Stomach smooth muscle (tissue), 2 donors: ENCODE measurements around the gene NPPA.
A peak's percentile ranks its signal among the peaks of the same experiment; 100 is the strongest.
"Not testable (repeated sequence)": the region's sequence is repeated elsewhere in the genome, so short reads cannot be mapped to it uniquely, and the experiment has no call there.

Source experiments
- H3K27ac ChIP-seq: one replicate; pipeline ENCODE4 v1.7.0; 2013; ENCODE audit warnings: mild to moderate bottlenecking, low read length, inconsistent platforms
- H3K27me3 ChIP-seq, 2 donors: one replicate each; pipeline ENCODE4 v1.7.0; 2013; ENCODE audit warnings: low read length in 2 of 2; ENCODE audit not compliant: insufficient read depth in 2 of 2, control insufficient read depth in 1 of 2
- H3K36me3 ChIP-seq, 2 donors: one replicate each; pipeline ENCODE4 v1.7.0; 2013; ENCODE audit warnings: low read length in 2 of 2; ENCODE audit not compliant: control insufficient read depth in 2 of 2, insufficient read depth in 2 of 2
- H3K4me1 ChIP-seq: one replicate; pipeline ENCODE4 v1.7.0; 2013; ENCODE audit warnings: low read length; ENCODE audit not compliant: control insufficient read depth, insufficient read depth
- H3K4me3 ChIP-seq, 2 donors: one replicate each; pipeline ENCODE4 v1.7.0; 2013; ENCODE audit warnings: low read length in 2 of 2
- H3K9ac ChIP-seq, 2 donors: one replicate each; pipeline ENCODE4 v1.7.0; 2013; ENCODE audit warnings: low read length in 2 of 2, mild to moderate bottlenecking in 1 of 2
- H3K9me3 ChIP-seq, 2 donors: one replicate each; pipeline ENCODE4 v1.7.0; 2013; ENCODE audit warnings: low read length in 2 of 2; ENCODE audit not compliant: control insufficient read depth in 2 of 2
- donor health status: healthy.
- donor health status: Pancreatic carcinoma.

Gene NPPA

GRCh38 chr1:11805422-11806306 is 41.9 kb downstream of the NPPA start, which contains the start of the genes CLCN6 and MTHFR:
Gene CLCN6 (plus strand): TSS chr1:11806191. CDS start chr1:11806263, 72 bp downstream.
Gene MTHFR (minus strand): TSS chr1:11805964. CDS start chr1:11803116, 2,848 bp downstream.
- H3K4me3 ChIP-seq, result peak within 1 kb of the TSS; percentile 91 to 93
- no peaks in the 10 kb centered on the region for H3K27me3 ChIP-seq
- H3K9ac ChIP-seq, result peak within 1 kb of the TSS; percentile 88 to 92
- peak within 1 kb of the TSS; percentile 96 for H3K27ac ChIP-seq
- H3K36me3 ChIP-seq, result peaks cover 8 to 12% of the 10 kb centered on the region in 2 donors
- H3K4me1 ChIP-seq, result peaks cover 50% of the 10 kb centered on the region
- H3K9me3 ChIP-seq, result no peaks in the 10 kb centered on the region

- peak overlapping the region; percentile 96 for H3K27ac ChIP-seq
- H3K36me3 ChIP-seq, result peaks cover 14 to 17% of the 10 kb centered on the region in 2 donors
- peak overlapping the region; percentile 88 to 92 for H3K9ac ChIP-seq
- peaks cover 52% of the 10 kb centered on the region for H3K4me1 ChIP-seq
- H3K4me3 ChIP-seq, result peak overlapping the region; percentile 91 to 93
- H3K27me3 ChIP-seq, result no peaks in the 10 kb centered on the region
- no peaks in the 10 kb centered on the region for H3K9me3 ChIP-seq
These were observed 42.7 kb downstream of the NPPA start for GRCh38 chr1:11804666-11805421.

- peaks cover 51% of the 10 kb centered on the region for H3K4me1 ChIP-seq
- peaks cover 13 to 16% of the 10 kb centered on the region in 2 donors for H3K36me3 ChIP-seq
- H3K9me3 ChIP-seq, H3K27me3 ChIP-seq: not testable (repeated sequence)
- H3K9ac ChIP-seq, result peak overlapping the region in 1 of 2 donors; percentile 92
- H3K27ac ChIP-seq, result peak overlapping the region; percentile 96
- H3K4me3 ChIP-seq, result peak overlapping the region; percentile 91 to 93
These were observed 43.5 kb downstream of the NPPA start for GRCh38 chr1:11803924-11804665.

- H3K4me1 ChIP-seq, result peaks cover 46% of the 10 kb centered on the region
These were observed 44.4 kb downstream of the NPPA start for GRCh38 chr1:11802973-11803885.

GRCh38 chr1:11802616-11802972 is 45.0 kb downstream of the NPPA start:
- Histone ChIP-seq H3K27me3 (no peaks in the 10 kb centered on the region), H3K9me3 (no peaks in the 10 kb centered on the region), H3K27ac (peak overlapping the region; percentile 96), H3K4me1 (peaks cover 46% of the 10 kb centered on the region), H3K4me3 (peak overlapping the region; percentile 70 to 84), H3K36me3 (peaks cover 14 to 23% of the 10 kb centered on the region in 2 donors), H3K9ac (peak overlapping the region; percentile 68 to 76)

More at GRCh38 chr1:11802973-11803885, 44.4 kb downstream of the NPPA start:
- Histone ChIP-seq H3K27me3 (no peaks in the 10 kb centered on the region), H3K9me3 (no peaks in the 10 kb centered on the region), H3K36me3 (peaks cover 13 to 21% of the 10 kb centered on the region in 2 donors), H3K9ac (peak overlapping the region; percentile 68 to 76), H3K27ac (peak overlapping the region; percentile 96), H3K4me3 (peak overlapping the region; percentile 70 to 84)

- no peak overlapping the region for H3K27ac ChIP-seq
- H3K36me3 ChIP-seq, result peaks cover 22 to 30% of the 10 kb centered on the region in 2 donors
These were observed 46.7 kb downstream of the NPPA start for GRCh38 chr1:11800756-11801433.

GRCh38 chr1:11800391-11800755 is 47.2 kb downstream of the NPPA start:
- H3K27me3 ChIP-seq, result no peaks in the 10 kb centered on the region
- H3K36me3 ChIP-seq, result peaks cover 27 to 35% of the 10 kb centered on the region in 2 donors
- peaks cover 36% of the 10 kb centered on the region for H3K4me1 ChIP-seq
- no peaks in the 10 kb centered on the region for H3K9me3 ChIP-seq
- no peak overlapping the region for H3K9ac ChIP-seq
- H3K27ac ChIP-seq, result no peak overlapping the region
- H3K4me3 ChIP-seq, result no peak overlapping the region

More at GRCh38 chr1:11800756-11801433, 46.7 kb downstream of the NPPA start:
- Histone ChIP-seq H3K9ac (no peak overlapping the region), H3K27me3 (no peaks in the 10 kb centered on the region), H3K4me1 (peaks cover 36% of the 10 kb centered on the region), H3K4me3 (no peak overlapping the region), H3K9me3 (no peaks in the 10 kb centered on the region)

- no peaks in the 10 kb centered on the region for H3K27me3 ChIP-seq
- H3K27ac ChIP-seq, result no peak overlapping the region
- peaks cover 32% of the 10 kb centered on the region for H3K4me1 ChIP-seq
- no peak overlapping the region for H3K9ac ChIP-seq
- H3K9me3 ChIP-seq, result no peaks in the 10 kb centered on the region
- H3K36me3 ChIP-seq, result peaks cover 32 to 39% of the 10 kb centered on the region in 2 donors
- H3K4me3 ChIP-seq, result no peak overlapping the region
These were observed 47.7 kb downstream of the NPPA start for GRCh38 chr1:11799896-11800295.

- Histone ChIP-seq H3K4me1 (peaks cover 24% of the 10 kb centered on the region), H3K36me3 (peaks cover 40 to 47% of the 10 kb centered on the region in 2 donors), H3K27ac (no peak overlapping the region), H3K4me3 (no peak overlapping the region), H3K9ac (no peak overlapping the region), H3K9me3 (no peaks in the 10 kb centered on the region), H3K27me3 (no peaks in the 10 kb centered on the region)
These were observed 48.5 kb downstream of the NPPA start for GRCh38 chr1:11799099-11799498.
